GM11168 (cell line): ENCODE measurements around the gene HSCB.
"Not testable (repeated sequence)": the region's sequence is repeated elsewhere in the genome, so short reads cannot be mapped to it uniquely, and the experiment has no call there.

Experiments used
- in situ Hi-C: fragments of 300-500 bp; cut with MboI; formaldehyde crosslinking; loops from one replicate; pipeline ENCODE4 v1.12.0; 2022; ENCODE audit warnings: low sequenced_read_pairs; ENCODE audit not compliant: unreplicated experiment

Gene HSCB

DNA sequence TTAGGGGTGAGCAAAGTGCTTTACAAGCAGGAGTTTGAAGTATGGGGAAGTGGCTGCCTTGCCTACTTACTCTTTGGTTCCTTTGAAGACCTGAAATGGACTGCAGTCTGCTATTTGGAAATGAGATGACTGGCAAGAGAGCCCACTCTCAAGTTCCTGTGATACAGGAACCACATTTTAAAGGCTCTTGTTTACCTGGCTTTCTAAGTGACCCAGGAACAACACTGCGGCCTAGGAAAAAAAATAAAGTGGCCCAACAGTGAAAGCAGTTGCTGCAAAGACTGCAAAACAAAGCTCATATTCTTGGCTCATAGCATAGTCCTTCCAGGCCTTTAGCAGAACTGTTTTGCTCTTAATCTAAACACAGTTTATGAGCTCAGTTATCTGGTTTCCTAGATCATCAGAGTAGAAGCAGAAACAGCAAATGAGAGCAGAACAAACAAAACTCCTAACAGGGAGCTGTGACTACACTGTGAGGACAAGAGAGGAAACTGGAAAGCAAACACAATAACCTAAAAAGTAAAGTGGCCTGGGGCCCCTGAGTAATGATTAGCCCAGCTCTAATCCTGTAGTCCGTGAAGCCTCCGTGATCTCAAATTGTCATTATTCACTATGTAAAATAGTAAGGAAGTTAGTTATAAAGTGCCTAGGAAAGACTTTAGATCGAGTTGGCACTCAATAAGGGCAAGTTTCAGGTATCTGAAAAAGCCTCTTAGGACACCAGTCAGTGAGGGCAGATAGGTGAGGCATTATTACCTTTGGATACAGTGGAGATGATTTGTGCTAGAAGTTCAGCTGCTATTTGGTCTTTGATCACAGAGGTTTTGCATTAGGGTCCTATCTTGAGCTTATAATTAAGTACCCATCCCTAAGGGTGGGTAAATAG lies 42.2 kb downstream of the HSCB start:
- in situ Hi-C loops = loop anchor here (5.0 to 10.0 kb wide), 2 partner anchors 37 to 51 kb away; no protein-coding TSS in a partner anchor

DNA sequence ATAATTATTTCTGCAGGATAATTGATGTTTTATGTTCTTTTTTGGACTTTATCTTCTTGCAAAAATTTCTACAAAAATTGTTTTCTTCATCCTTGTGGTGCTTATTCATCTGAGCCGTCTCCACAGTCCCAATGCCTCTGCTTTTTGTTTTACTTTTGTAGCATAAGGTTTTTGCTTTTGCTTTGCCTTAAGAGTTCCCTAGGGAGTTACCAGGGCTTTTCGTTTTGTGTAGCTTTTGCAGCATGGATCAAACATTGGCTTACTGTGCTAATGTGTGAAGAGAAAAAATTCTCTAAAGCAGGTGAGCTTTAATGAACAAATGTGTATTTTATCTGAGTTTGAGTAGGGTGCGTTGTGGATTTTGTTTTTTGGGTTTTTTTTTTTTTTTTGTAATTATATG lies 46.8 kb downstream of the HSCB start:
- in situ Hi-C loops = loop anchor here (10.0 kb wide), 1 partner anchor 46 kb away; no protein-coding TSS in a partner anchor

DNA sequence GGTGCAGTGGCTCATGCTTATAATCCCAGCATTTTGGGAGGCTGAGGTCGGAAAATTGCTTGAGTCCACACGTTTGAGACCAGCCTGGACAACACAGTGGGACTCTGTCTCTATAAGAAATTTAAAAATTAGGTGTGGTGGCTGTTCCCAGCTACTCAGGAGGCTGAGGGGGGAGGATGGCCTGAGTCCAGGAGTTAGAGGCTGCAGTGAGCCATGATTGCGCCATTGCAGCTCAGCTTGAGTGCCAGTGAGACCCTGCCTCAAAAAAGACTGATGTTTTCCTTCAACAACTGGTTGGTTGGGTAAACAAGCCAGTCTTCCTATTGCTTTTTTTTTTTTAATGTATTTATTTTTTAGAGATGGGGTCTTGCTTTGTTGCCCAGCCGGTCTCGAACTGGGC lies 49.3 kb downstream of the HSCB start:
- in situ Hi-C loops = no loop called here

DNA sequence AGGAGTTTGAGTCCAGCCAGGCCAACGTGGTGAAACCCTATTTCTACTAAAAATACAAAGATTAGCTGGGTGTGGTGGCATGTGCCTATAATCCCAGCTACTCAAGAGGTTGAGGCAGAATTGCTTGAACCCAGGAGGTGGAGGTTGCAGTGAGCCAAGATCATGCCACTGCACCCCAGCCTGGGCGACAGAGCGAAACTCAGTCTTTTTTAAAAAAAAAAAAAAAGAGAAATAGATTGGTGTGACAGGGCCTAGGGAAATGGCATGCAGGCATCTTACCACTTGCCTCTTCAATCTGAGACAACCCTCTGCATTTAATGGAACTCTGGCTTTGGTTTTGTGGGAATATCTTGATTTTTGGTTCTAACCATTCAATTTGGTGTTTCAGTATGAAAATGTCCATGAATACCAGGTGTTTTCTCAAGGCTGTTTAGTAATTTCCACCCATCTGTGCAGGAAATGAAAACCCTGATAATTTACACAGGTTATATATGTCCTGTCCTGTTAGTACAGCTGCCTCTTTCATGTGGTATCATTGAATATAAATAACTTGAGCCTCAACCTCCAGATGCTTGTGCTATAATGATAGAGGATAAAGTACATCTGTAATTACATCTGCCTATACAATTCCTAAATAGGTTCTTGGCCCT lies 50.1 kb downstream of the HSCB start:
- in situ Hi-C loops = no loop called here

DNA sequence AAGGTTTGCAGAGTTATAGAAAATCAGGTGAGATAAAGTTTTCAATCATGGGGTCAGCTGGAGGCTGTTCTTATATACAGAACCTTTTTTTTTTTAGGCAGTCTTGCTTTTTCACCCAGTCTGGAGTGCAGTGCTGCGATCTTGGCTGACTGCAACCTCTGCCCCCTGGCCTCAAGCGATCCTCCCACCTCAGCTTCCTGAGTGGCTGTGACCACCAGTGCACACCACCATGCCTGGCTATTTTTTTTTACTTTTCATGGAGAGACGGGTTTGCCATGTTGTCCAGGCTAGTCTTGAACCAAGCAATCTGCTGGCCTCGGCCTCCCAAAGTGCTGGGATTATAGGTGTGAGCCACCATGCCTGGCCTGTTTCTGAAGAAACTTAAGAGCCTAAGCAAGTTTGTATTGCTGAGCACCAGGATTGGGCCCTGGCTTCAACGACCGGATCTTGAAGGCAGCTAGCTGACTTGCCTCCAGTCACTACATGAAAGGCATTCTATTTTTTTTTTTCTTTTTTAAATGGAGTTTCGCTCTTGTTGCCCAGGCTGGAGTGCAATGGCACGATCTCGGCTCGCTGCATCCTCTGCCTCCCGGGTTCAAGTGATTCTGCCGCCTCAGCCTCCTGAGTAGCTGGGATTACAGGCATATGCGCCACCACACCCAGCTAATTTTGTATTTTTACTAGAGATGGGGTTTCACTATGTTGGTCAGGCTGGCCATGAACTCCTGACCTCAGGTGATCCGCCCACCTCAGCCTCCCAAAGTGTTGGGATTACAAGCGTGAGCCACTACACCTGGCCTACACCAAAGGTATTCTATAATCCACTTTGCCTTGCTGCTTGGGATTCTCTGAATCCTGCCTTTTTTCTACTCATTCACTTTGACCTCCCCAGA lies 50.9 kb downstream of the HSCB start:
- in situ Hi-C loops = no loop called here

DNA sequence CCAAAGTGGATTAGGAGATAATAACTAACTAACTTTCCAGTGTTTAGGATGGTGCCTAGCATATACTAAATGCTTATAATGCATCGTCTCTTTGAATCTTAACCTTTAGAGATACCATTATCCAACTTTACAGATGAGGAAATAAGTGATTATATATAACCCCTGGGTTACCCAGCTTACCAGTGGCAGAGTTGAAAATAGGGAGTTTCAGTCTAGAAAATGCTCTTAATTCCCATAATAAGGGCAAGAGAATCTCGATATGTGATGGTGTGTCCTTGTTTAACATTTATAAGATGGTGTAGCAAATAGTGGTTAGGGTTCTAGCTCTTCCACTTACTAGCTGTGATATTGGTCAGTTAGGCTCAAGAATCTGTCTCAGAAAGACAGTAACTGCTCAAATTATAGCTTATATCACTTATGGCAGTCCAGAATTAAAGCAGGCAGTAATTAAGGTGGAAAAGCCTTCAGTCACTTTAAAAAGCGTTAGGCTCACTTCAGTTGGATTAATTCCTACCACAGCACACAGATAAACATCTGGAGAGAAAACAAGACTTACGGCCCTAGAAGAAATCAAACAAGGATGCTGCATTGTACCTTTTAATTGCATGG lies 52.2 kb downstream of the HSCB start:
- in situ Hi-C loops = no loop called here

DNA sequence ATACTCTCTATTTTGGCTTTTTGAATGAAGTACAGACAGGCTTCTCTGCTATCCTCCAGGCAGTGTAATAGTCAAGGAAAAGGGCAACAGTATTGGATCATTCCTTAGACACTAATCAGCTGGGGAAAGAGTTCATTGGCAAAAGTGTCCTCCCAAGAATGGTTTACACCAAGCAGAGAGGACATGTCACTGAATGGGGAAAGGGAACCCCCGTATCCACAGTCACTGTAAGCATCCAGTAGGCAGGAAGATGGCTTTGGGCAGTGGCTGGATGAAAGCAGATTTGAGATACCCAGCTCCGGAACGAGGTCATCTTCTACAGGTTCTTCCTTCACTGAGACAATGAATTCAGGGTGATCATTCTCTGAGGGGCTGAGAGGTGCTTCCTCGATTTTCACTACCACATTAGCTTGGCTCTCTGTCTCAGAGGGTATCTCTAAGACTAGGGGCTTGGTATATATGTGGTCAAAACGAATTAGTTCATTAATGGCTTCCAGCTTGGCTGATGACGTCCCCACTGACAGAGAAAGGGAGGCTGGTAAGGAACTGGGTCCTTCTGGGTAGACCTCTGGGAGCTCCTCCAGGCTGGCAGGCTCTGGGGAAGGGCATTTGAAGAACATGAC lies 53.3 kb downstream of the HSCB start:
- in situ Hi-C loops = no loop called here

DNA sequence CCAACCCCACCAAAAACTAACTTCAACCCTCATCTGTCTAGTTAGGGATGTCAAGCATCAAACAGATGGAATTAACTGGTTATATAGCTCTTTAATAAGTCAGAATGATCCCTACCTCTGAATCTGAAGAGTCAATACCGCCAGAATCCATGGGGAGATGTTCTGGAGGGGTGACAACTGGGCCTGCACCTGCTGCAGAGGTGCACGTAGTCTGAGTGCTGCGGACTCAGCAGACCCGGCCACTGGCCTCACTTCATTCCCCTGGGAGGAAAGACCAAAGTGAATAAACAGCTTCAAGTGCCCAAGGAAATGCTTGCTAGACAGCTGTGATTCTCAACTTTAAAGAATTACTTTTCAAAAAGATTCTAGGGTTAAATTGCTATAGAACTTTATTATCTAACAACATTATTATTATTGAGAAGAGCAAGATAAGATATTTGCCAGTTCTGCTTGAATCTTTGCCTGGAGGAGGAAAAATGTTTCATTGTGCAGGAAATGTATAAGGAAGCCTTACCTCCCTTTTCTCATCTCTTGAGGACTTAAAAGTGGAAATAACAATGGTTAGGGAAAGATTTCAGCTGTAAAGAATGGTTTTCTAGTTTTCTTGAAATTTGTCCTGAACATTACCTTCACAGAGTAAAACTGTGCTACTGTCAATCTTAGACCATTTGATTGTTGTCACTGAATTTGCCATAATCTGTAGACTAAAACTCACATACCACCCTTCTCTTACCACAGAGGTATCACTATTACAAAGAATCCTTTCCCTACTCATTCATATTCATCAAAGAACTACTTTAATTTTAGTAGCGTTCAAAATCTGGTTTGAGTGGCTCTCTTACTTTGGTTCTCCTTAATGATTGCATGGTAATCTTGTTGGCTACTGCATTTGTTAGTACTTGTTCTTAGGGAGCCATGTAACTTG lies 54.4 kb downstream of the HSCB start:
- in situ Hi-C loops = no loop called here

DNA sequence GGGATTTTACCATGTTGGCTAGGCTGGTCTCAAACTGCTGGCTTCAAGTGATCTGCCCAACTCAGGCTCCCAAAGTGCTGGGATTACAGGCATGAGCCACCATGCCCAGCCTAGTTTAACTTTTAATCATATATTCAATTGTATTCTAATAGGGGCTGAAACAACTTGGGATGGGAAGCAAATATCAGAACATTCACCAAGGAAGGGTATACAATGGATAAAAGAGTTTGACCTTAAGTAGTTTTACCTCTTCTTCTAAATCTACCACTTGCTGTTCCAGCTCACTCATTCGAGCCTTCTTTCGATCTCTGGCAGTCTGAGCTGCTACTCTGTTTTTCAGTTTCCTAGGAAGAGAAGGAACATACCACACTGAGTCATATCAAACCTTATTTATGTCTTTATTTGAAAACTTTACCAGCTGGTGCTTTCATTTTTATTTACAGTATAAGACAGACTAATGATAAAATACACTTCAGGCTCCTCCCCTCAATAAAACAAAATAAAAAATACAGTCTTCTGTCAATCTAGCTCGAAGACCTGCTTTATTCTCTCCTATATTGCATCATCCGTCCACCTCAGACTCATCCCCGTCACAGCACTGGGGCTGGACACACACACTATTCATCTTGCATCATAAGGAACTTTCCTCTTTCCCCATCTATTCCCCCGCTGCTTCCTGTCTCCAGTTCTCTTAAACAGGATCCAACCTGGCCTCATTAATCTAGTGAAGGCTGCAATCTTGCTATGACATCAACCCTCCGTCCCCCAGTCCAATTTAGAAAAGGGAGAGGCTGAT lies 57.2 kb downstream of the HSCB start:
- in situ Hi-C loops = no loop called here

DNA sequence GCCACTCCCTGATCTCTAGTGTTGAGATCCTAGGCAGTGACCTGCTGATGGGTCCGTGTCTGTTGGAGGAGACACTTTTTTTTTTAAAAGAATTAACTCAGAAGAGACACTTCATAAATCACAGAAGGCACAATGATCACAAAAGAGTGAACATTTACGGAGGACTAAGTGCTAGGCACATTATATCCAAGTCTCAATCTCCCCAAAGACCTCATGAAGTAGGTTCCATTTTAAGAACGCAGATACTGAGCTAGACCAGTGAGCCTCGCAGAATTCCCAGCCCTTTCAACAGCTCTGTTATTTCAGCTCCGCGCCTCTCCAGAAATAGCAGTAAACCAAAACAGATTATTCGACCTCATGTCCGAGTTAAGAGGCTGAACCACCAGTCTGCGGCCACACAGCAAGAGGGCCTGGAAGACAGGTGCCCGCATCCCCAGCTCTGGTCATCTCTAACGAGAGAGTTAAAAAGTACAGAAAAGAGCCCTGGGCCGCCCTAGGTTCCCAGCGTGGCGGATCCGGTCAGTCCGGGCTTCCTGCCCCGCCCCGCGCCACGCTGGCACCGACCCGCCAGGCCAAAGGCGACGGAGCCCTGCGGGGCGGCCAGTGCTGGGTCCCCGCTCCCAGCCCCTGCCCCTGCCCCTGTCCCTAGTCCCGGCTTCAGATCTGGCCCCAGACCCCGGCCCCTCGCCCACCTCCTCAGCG lies 57.9 kb downstream of the HSCB start:
- in situ Hi-C loops = no loop called here

DNA sequence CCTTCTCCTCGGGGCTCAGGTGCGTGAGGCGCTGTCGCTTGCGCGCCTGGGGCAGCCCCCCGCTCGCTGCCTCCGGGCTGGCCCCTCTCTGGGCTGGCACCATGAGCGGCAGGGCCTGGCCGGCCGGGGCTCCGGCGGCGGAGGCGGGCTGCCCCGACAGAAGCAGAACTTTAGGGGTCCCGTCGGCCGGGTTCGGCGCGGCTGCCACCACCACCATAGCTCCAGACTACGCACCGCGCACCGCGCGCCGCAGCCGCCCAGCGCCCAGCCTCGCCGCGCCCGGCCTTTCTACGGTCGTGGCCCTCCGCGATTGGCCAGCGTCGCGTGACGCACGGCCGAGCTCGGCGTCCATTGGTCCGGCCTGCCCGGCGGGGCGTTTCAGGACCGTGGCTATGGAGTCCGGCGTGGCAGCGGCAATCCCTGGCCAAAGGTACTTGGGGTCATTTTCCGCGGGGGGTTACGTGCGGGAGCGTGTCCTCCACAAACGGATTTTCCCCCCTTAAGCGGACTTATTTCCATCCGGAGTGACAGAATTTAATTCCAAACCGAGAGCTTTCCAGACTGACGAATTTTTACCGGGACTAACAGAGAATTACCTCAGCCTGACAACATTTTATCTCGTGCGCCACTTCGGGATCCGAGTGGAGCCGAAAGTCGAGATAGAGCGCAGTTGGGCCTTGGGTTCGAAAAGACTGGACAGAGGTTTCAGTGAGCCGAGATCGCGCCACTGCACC lies 58.6 kb downstream of the HSCB start, which contains the start of gene XBP1:
XBP1 (minus strand) TSS at position 262 of the 734 bp plus-strand sequence.
- in situ Hi-C loops = no loop called here

DNA sequence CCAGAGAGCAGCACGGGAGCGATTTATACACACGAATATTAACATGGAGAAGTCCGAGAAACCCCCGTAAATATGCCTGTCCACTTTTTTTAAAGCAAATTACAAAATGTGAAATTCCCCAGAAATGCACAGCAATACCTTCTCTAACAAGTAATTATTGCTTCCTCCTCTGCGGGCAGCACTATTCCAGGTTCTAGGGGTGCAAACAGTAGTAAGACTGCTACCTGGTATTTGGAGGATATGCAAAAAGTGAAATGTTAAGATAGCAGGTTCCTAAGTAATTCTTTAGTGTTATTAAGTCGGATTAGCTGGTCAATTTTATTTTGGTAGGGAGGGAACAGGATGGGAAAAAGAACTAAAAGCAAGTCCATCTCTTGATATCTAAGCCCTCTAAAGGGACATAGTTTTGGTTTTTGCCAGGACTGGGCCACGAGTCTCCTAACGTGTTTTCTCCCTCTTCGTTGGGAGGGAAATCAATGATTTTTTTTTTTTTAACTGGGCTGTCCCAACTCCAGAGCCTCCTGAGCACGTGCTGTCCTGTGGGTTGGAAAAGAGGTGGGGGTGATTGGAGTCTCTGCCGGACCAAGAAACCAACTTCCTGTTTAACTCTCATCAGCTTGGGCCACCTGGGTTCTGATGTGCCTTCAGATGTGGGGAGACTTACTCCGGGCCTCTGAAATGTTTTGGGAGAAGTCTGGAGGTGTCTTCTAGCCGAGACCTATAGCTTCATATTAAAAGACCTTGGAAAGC lies 60.2 kb downstream of the HSCB start:
- in situ Hi-C loops = no loop called here

DNA sequence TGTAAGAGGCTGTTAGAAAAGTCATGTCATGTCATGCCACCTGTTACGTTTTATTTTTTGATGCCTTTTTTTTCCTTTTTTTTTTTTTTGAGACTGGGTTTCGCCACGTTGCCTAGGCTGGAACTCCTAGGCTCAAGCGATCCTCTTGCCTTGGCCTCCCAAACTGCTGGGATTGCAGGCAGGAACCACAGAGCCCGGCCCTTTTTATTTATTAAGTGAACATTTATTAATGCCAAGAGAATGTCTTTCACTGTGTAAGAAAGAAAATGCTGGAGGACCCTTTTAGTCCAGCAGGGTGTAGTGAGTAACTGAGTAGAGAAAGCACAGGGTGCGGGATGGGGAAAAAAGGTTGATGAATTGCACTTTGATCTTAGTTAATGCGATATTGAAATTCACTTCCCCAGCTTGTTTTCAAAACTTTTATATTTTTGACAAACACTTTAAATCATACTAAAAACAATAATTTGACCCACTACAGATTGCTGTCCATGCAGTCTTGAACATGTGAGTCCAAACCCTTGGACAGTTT lies 60.8 kb downstream of the HSCB start:
- in situ Hi-C loops = no loop called here

DNA sequence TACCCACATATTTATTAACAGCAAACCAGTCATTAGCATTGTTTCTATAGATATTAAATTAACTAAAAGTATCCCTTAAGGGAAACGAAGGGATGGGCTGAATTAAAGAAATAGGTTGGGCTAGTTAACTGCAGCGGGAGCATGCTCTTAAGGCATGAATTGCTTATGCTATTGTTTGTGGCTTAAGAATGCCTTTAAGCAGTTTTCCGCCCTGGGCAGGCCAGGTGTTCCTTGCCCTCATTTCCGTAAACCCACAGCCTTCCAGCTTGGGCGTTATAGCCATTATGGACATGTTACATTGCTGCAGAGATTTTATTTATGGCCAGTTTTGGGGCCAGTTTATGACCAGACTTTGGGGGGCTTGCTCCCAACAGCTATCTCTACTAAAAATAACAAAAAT lies 63.6 kb downstream of the HSCB start:
- in situ Hi-C loops = not testable (repeated sequence)
